ENCODE measurements around the gene SRSF11.
A peak's percentile ranks its signal among the peaks of the same experiment; 100 is the strongest.
"Not testable (repeated sequence)": the region's sequence is repeated elsewhere in the genome, so short reads cannot be mapped to it uniquely, and the experiment has no call there.

The SRSF11 gene
- total RNA-seq: 239 to 333 reads per million in 2 donors

DNA sequence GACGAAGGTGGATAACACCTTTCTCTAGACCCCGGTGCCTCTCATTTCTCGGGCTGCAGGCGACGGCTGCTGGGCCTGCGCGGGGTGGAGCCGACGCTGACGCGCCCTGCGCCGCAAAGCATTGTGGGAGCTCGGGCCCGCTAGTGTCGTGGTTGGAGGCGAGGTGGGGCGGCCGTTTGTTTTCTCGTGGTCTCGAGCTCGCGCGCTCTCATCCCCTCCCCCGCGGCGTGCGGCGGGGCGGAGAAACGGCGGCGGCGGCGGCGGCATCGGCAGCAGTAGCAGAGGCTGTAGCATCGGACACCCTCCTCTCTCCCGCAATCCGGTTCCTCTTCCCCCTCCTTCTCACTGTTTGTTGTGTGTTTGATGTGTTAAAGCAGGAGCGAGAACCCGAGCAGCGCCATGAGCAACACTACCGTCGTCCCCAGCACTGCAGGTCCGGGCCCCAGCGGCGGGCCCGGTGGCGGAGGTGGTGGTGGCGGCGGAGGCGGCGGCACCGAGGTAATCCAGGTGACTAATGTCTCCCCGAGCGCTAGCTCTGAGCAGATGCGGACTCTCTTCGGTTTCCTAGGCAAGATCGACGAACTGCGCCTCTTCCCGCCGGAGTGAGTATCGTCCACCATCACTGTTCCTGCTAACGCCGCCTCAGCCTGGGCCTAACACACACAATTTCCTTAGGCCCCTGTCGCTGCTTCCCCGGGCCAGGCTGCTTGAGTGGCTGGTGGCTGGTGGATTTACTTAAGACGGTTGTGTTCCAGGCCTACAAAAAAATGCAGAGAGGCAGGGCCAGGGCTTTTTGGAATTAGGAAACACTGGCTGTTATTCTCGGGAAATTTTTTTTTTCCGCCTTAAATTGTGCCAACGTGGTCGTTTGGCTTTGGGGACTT, at the start of gene SRSF11:
Gene SRSF11 (plus strand): TSS at position 143 of the 884 bp plus-strand sequence. CDS start 257 bp downstream, at position 400.
- peak; percentile 97 for DNase-seq

DNA sequence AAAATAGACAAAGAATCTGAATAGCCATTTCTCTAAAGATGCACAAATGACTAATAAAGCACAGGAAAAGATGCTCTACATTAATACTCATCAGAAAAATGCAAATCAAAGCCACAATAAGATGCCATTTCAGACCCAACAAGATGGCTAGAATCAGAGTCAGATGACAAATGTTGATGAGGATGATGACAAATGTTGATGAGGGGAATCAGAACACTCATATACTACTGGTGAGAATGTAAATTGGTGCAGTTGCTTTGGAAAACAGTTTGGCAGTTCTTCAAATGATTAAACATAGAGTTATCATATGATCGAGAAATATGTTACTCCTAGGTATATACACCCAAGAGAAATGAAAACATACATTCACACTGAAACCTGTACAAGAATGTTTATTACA, 49.7 kb upstream of the SRSF11 start:
- no peak for DNase-seq

GRCh38 chr1:70185181-70185580, 36.0 kb upstream of the SRSF11 start:
- DNase-seq: not testable (repeated sequence)

DNA sequence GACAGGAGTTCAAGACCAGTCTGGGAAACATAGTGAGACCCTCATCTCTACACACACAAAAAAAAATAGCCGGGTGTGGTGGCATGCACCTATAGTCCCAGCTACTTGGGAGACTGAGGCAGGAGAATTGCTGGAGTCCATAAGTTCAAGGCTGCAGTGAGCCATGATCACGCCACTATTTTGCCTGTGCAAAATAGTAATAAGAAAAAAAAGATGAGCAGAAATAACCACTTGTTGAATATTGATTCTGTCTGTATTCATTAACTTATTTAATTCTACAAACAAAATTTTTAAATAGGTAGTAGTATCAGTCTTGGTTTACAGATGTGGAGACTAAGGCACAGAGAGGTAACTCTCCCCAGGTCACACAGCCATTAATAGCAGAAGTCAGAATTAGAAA, 32.7 kb upstream of the SRSF11 start:
- DNase-seq: no peak

DNA sequence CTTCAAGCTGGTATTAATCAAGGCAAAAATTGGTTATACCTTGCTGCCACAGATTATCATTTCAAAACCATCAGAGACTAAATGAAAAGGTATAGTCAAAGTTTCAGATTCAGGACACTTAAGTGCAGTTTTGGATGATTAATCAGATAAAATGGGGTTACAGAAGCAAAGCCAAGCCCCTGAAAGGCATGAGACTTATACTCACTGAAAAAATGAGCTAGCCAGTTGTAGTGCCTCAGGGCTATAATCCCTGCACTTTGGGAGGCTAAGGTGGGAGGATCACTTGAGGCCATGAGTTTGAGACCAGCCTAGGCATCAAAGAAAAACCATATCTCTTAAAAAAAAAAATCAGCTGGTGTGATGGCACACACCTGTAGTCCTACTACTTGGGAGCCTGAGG, 31.0 kb upstream of the SRSF11 start:
- DNase-seq: no peak

DNA sequence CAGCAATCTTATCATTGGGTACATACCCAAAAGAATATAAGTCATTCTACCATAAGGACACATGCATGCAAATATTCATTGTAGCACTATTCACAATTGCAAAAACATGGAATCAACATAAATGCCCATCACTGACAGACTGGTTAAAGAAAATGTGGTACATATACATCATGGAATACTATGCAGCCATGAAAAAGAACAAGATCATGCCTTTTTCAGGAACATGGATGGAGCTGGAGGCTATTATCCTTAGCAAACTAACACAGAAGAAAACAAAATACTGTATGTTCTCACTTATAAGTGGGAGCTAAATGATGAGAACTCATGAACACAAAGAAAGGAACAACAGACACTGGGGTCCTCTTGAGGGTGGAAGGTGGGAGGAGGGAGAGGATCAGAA, 28.7 kb upstream of the SRSF11 start:
- DNase-seq: not testable (repeated sequence)

DNA sequence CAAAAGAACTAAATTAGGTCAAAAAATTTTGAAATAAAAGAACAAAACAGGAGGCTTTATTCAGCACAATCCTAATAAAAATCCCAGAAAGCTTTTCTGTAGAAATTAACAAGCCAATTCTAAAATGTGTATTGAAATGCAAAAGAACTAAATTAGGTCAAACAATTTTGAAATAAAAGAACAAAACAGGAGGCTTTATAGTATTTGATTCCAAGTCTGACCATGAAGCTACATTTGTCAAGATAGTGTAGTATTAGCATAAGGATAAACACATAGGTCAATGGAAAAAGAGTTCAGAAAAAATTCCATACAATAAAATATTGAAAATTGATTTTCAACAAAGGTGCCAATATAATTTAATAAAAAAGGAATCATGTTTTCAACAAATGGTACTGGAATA, 26.6 kb upstream of the SRSF11 start:
- no peak for DNase-seq

- no peak for DNase-seq
These were observed 25.8 kb upstream of the SRSF11 start for GRCh38 chr1:70195342-70195741.

DNA sequence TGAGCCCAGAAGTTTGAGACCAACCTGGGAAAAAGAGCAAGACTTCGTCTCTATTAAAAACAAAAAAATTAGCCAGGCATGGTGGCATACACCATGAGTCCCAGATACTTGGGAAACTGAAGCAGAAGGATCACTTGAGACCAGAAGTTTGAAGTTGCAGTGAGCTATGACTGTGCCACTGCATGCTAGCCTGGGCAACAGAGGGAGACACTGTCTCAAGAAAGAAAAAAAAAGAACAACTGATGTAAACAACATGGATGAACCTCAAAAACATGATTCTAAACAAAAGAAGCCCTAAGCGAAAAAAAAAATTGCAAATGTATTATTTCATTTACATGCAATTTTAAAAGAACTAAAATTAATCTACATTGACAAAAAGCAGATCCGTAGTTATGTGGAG, 24.8 kb upstream of the SRSF11 start:
- no peak for DNase-seq

GRCh38 chr1:70200065-70200464, 21.1 kb upstream of the SRSF11 start:
- DNase-seq: no peak

- DNase-seq: no peak
These were observed 18.9 kb upstream of the SRSF11 start for GRCh38 chr1:70202173-70202758.

DNA sequence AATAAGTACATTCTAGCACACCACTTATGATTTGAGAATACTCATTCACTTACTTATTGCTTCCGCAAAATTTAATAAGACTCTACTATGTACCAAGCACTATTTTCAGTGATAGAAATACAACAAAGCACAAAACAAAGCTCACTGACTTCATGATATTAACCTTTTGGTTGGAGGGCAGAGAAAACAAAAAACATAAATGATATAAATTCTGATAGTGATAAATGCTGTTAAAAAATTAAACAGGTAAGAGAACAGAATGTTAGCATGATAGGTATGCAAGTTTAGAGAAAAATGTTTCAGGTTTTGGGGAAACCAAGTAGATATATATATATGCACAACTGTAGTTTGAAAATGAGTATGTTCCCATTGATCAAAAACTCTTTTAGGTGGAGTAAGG, 17.0 kb upstream of the SRSF11 start:
- no peak for DNase-seq

- no peak for DNase-seq
These were observed 16.6 kb upstream of the SRSF11 start for GRCh38 chr1:70204600-70204999.

GRCh38 chr1:70205071-70205433, 16.1 kb upstream of the SRSF11 start:
- DNase-seq: no peak

DNA sequence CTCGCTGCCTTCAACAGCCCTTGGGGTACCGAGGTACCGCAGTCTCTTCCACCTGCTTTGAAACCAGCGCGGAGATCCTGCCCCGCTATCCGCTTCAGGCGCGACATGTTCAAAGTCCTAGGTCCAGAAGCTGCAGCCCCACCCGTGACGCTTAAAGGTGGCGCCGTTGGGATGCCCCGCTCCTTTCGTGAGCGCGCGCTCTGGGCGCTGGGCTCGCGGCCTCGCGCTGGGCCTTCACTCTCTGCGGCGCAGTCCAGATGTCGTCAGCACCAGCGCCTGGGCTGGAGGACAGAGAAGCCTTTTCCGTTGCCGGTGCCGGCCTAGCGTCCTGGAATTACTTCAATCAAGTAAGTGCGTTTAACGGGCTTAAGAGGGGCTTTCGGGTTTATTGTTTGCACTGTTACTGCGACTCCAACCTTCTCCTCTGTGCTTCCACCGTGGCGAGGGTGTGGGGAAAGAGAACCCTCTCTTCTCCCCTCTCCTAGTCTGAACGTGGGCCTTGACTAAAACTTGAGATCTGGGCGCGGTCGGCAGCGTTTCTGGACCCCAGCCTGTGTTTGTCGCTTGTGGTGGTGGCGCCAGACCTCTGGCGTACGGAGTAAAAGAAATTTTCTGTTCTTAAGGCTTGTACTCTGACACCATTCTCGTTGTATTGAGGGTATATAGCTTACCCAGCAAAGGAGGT, 15.6 kb upstream of the SRSF11 start, which contains the start of gene LRRC40:
Gene LRRC40 (minus strand): TSS at position 146 of the 685 bp plus-strand sequence. CDS start 39 bp downstream, at position 107.
- DNase-seq: peak; percentile 94

DNA sequence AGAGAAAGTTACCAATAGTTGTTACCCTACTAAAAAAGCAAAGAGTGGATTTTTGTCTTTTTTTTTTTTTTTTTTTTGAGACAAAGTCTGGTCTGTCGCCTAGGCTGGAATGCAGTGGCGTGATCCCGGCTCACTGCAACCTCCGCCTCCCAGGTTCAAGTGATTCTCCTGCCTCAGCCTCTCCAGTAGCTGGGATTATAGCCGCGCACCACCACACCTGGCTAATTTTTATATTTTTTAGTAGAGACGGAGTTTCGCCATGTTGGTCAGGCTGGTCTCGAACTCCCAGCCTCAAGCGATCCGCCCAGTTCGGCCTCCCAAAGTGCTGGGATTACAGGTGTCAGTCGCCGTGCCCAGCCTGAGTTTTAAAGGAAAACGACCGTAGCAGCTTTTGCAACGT, 14.3 kb upstream of the SRSF11 start:
- not testable (repeated sequence) for DNase-seq

GRCh38 chr1:70207492-70207891, 13.7 kb upstream of the SRSF11 start:
- DNase-seq: no peak

GRCh38 chr1:70208292-70208691, 12.9 kb upstream of the SRSF11 start:
- no peak for DNase-seq

GRCh38 chr1:70210820-70211219, 10.4 kb upstream of the SRSF11 start:
- no peak for DNase-seq

DNA sequence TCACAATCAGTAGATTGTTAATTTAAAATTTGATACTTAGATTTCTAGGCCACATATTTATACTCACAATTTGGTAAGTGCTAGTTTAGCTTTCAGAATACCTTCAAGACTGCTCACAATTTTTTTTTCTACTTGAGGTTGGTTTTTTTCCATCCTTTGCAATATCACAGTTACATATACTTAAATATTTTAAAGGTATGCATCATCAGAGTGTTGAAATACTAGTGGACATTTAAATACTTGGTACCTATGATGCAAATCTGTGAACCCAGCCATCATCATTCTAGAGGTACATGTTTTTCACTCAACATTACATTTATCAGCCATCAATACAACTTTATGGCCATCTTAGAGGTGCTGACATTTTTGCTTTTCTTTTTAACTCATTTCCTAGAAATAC, 9.6 kb upstream of the SRSF11 start:
- no peak for DNase-seq

- no peak for DNase-seq
These were observed 1.2 kb upstream of the SRSF11 start for GRCh38 chr1:70220015-70220414.

DNA sequence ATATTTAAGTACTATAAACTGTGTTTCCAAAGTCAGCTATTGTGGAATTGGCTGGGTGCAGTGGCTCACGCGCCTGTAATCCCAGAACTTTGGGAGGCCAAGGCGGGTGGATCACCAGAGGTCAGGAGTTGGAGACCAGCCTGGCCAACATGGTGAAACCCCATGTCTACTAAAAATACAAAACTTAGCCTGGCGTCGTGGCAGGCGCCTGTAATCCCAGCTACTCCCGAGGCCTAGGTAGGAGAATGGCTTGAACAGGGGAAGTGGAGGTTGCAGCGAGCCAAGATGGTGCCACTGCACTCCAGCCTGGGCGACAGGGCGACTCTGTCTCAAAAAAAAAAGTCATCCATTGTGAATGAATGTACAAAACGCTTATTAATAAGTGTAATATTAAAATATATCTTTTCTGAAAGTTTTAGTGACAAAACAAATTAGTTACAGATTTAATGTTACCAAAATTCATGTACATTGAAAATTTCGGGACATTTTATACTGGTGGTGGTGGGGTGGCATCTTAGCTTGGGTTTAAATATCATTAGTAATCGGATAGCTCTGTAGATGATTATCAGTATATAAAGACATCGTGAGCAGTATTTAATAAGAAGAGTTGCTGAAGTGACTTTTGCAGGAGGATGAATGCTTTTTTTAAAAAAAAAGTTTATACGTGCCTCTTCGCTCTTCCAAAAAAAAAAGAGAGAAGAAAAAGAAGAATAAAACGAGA, 503 bp upstream of the SRSF11 start:
- DNase-seq: no peak

- DNase-seq: no peak
These were observed 1.6 kb downstream of the SRSF11 start for GRCh38 chr1:70222716-70223235.
